Stimulated activated CD8-positive, alpha-beta memory T cell treated with anti-CD3 and anti-CD28 coated beads, Interleukin-12 subunit alpha, Interleukin-12 subunit beta, amount 100 ng/mL, for 4 hours (primary cell): ENCODE results near the gene SEMA4D.

Experiments used
- DNase-seq: peaks from one replicate; pipeline ENCODE4 v3.0.0-alpha.2; 2020; ENCODE audit warnings: low read depth

SEMA4D gene

GRCh38 chr9:89367726-89368437 lies 130.0 kb downstream of the SEMA4D start:
- DNase-seq: no peak

DNA sequence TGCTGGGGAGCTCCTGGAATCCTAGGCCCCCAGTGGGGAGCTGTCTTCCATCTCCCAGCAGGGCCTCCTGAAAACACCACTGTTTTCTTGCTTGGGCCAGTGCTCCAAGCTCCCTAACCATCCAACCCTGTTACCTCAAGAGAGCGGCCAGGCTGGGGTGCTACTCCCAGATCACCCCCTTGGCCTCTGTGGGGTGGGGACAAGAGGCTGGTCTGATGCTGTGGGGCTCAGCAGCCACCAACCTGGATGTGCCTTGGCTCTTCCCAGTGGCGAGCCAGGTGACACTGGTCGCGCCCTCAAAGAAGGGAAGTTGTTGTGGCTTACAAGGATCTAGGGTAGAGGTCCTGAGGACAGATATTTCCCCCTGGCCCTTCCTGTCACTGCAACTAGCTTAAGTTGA lies 130.6 kb downstream of the SEMA4D start:
- no peak for DNase-seq

DNA sequence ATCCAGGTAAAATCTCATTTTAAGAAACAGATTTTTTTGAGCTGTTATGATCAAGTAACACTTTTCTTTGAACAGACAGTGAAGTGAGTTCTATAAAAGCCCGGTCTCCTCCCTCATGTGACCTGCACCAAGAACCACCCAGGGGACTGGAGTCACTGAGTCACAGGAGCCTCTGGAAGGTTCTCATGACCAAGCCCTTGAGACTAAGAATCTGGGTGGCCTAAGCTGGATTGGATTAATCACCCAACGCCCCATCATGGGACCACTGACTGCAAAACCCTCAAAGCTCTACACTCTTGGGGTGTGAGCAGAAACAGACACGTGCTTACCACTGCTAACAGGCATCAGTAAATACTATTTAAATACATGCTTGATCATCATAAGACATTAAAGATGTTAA lies 131.2 kb downstream of the SEMA4D start:
- no peak for DNase-seq

- no peak for DNase-seq
These were observed 132.4 kb downstream of the SEMA4D start for GRCh38 chr9:89365532-89365912.

DNA sequence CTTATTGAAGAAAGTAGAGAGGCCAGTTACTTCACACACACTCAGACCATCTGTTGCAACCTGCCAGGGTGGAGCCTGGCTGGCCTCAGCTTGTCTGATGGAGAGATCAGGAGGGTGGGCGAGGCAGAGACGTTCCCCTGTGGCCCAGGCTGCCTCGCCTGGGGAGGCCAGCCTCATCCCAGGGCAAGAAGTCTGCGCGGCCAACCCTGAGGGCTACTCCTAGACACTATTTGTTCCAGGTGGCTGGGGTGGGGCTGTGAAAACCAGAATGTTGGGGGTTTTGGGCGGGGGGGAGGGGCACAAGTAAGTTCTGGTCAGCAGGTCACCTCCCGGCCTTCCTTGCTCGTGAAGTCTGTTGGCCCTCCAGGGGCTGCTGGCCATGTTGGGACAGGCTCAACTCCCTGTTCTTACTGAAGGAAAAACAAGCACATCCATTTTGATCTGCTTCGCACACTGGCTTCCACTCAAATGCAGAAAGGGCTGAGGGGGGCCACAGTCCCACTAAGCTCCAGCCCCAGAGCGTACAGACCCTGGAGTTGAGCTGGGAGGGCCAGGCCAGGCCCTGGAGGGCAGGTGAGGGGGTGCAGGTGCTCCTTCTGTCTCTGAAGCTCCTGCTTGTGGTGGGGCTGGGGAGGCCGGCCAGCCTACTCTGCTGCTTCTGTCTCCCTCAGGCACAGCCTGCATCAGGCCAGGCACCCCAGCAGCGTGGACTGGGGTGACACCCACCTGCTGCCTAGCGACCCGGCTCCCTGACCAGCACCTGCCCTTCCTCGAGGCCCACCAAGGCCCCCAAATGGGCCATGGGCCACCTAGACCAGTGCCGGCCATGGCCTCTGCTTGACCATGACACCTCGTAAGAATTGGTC lies 133.0 kb downstream of the SEMA4D start:
- DNase-seq: no peak

DNA sequence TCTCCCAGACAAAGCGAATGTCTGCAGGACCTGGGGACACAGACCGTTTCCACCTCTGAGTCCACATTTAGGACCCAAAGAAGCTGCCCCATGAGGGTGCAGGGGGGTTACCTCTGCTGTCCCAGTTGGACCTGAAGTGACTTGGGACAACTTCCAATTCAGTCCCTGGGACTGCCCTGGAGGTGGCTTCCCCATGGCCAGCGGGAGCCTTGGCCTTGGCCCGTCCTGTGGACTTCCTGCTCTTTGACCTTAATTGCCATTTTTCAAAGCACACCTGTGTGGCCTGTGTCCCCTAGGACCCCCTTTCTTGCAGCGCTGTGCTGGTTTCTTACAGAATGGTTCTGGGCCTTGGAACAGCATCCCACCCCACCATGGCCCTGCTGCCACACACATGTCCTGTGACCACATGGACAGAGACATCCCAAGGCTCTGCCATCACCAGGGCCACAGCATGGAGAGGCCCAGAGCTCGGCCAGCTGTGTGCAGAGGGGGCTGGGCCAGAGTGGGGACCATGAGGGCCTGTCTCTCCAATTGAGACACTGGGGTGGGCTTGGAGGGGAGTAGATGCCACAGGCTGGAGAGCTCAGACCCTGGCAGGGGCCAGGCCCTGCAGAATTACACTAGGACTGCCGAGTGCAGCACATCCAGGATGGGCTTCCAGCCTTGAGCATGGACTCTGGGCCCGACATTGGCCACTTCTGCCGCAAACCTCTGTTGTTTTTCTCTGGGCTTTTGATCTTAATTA lies 133.8 kb downstream of the SEMA4D start:
- no peak for DNase-seq

- no peak for DNase-seq
These were observed 134.6 kb downstream of the SEMA4D start for GRCh38 chr9:89363311-89363670.

GRCh38 chr9:89362647-89363310 lies 135.1 kb downstream of the SEMA4D start:
- DNase-seq: no peak

GRCh38 chr9:89361816-89362646 lies 135.9 kb downstream of the SEMA4D start:
- DNase-seq: no peak

DNA sequence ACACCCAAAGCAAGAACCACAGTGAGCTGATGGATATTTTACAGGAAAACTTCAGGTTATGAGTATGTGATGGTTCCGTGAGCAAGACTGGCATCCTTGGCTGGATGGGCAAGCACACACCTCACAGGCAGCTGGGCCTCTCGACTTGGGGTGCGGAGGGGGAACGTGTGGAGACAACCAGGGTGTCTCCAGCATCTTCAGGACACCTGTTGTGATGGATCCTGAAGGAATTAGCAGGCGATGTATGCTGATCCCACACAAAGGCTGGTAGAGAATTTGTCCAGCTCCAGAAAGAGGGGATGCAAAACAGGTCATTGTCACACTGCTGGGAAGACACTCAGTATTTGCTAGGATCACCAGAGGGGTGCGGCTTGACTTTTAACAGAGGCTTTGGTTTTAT lies 136.9 kb downstream of the SEMA4D start:
- DNase-seq: no peak

GRCh38 chr9:89360465-89360864 lies 137.4 kb downstream of the SEMA4D start:
- DNase-seq: no peak

DNA sequence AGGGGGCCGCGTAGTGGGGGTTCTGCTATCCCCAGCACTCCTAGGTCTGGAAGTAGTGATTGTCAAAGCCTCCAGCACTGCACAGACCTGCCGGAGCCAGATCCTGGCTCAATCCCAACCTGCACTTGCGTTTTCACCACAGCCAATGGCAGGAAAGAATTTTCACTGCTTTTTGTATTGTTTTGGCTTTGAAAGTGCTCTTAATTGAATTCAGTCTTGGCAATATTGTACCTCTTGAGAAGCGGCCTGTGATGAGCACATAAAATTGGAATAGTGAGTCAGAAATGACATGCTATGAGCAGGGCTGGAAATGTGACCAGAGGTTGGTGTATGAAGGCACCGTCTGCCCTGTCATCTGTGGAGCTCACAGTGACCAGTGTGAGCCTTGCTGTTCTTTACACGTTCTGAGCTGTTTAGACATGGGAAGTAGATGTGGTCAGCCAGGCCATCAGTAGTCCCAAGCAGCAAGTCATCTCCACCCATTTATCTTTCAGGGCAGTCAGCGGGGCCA lies 138.1 kb downstream of the SEMA4D start:
- DNase-seq: no peak

- DNase-seq: no peak
These were observed 138.9 kb downstream of the SEMA4D start for GRCh38 chr9:89358985-89359384.

DNA sequence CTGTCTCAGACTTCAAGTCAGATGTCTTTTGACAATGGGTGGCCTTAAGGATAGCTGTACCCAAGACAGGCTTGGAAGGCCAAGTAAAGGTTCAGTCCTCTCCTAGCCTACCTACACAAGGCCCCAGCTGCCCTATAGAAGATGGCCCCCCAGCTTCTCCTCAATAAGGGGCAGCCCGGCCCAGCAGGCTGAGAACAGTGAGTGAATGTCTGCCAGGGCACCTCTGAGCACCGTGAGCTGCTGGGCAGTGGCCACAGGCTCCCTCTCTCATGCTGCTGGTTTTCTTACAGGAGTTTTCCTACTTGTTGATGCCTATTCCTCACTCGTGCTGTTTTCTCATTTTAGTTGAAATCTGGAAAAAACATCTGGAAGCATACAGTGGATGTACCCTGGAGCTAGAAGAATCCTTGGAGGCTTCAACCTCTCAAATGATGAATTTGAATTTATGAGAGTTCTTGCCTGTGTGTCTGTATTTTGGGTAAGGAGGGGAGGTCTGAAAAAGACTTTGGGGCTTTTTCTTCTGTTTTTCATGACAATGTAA lies 139.5 kb downstream of the SEMA4D start:
- DNase-seq: no peak

GRCh38 chr9:89357331-89358197 lies 140.3 kb downstream of the SEMA4D start:
- no peak for DNase-seq

- no peak for DNase-seq
These were observed 141.1 kb downstream of the SEMA4D start for GRCh38 chr9:89356782-89357181.

DNA sequence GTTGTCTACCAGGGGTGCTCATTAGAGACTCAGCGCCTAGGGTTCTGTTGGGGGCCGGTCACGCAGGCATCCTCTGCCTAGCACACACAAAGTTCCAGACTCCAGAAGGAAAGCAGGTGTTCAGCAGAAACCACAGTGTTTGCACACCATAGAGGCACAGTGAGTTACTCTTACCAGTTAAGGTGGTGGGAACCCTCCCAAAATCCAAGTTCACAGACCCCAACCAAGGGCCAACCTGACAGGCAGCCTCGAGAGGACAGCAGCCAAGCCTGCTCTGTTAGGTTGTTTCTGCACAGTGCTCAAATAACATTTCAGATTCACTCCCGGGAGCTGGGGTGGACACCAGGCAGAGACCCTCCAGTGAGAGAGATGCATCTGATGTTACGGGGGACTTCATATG lies 143.4 kb downstream of the SEMA4D start:
- DNase-seq: no peak

DNA sequence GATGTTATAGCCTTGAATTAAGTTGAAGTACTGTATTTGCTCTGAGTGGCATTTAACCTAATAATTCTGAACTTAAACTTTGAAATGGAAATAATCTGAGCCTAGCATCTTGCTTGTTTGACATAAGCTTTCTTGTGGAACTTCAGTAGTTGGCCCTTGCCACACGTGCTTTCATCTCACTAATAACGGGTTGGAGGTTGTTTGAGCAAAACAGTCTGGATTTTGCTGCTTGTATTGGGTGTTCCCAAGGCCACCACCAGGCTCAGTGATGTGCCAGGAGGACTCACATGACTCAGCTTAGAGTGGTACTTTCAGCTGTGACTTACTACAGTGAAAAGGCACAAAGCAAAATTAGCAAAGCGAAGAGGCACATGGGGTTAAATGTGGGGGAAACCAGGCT lies 143.9 kb downstream of the SEMA4D start:
- no peak for DNase-seq

DNA sequence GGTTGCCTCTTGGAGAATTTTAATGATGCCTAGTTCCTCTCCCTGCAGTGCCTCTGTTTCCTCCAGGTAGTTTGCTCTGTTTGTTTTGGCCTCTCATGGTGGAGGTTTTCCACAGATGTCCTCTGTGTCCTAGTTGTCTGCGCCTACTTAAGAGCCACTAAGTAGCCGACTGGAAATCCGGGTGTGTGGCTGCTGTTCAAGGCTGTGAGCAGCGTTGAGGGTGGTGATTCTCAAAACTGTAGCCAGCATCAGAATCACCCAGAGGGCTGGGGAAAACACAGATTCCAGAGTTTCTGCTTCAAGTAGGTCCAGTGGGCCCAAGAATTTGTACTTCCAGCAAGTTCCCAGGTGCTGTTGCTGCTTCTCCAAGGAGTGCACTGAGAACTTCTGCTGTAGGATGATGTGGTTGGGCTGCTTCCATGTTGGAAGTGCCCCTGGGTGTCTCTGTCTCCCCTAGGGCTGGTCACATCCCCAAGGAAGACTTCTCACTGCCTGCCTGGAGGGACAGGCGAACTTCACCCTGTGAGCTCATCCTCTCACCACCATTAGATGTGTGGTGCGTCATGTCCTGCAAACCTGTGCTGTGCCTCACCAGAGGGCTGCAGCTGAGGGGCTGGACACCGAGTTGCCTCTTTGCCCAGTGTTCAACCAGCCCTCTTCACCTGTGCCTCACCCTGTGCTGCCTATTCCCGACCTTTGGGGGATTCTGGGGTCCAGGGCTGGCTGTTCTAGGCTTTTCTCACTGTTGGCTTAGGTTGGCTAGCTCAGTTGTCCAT lies 144.9 kb downstream of the SEMA4D start:
- DNase-seq: no peak
